GM23248 (cell line): ENCODE results near the gene SS18L1. TPM values are rescaled to one million over a fixed set of nuclear protein-coding genes. Genes with fewer than 3 reads are reported as not detected.

ENCODE experiments used
- DNase-seq: peaks from one replicate; pipeline ENCODE4 v3.0.0-alpha.2; 2015
- H2AFZ ChIP-seq: fragments of 200-600 bp; sonication (generic); 2 replicates; pipeline ENCODE4 v1.6.1; 2016; ENCODE audit warnings: antibody characterized with exemption
- H3F3A ChIP-seq: fragments of 200-600 bp; sonication (generic); 2 replicates; pipeline ENCODE4 v1.6.1; 2016; ENCODE audit warnings: mild to moderate bottlenecking, antibody characterized with exemption, mixed run types; ENCODE audit not compliant: insufficient read depth
- H3K27ac ChIP-seq: fragments of 200-600 bp; sonication (generic); 2 replicates; pipeline ENCODE4 v1.5.1; 2016; ENCODE audit warnings: mild to moderate bottlenecking
- H3K27me3 ChIP-seq: fragments of 200-600 bp; sonication (generic); replicated peaks from 2 replicates; pipeline ENCODE4 v1.6.1; 2016; ENCODE audit warnings: mild to moderate bottlenecking; ENCODE audit not compliant: insufficient read depth
- H3K36me3 ChIP-seq: fragments of 200-600 bp; sonication (generic); 2 replicates; pipeline ENCODE4 v1.6.1; 2016; ENCODE audit warnings: low read depth, mild to moderate bottlenecking
- H3K4me1 ChIP-seq: fragments of 200-600 bp; sonication (generic); 2 replicates; pipeline ENCODE4 v1.6.1; 2016; ENCODE audit warnings: mild to moderate bottlenecking; ENCODE audit not compliant: insufficient read depth
- H3K4me2 ChIP-seq: fragments of 200-600 bp; sonication (generic); one replicate; pipeline ENCODE4 v1.6.1; 2016; ENCODE audit warnings: mild to moderate bottlenecking; ENCODE audit not compliant: unreplicated experiment
- H3K4me3 ChIP-seq: fragments of 200-600 bp; sonication (generic); 2 replicates; pipeline ENCODE4 v1.5.1; 2016; ENCODE audit warnings: mild to moderate bottlenecking
- H3K79me2 ChIP-seq: fragments of 200-600 bp; sonication (generic); 2 replicates; pipeline ENCODE4 v1.6.1; 2016; ENCODE audit warnings: mild to moderate bottlenecking; ENCODE audit not compliant: insufficient read depth
- H3K9ac ChIP-seq: fragments of 200-600 bp; sonication (generic); 2 replicates; pipeline ENCODE4 v1.6.1; 2016; ENCODE audit warnings: mild to moderate bottlenecking
- H3K9me2 ChIP-seq: fragments of 200-600 bp; sonication (generic); 2 replicates; pipeline ENCODE4 v1.6.1; 2016; ENCODE audit warnings: mixed run types, mild to moderate bottlenecking, moderate library complexity; ENCODE audit not compliant: insufficient read depth
- H3K9me3 ChIP-seq: fragments of 200-600 bp; sonication (generic); one replicate; pipeline ENCODE4 v1.6.1; 2017; ENCODE audit warnings: low read depth
- H4K20me1 ChIP-seq: fragments of 200-600 bp; sonication (generic); 2 replicates; pipeline ENCODE4 v1.6.0; 2016; ENCODE audit not compliant: insufficient read depth
- EZH2 ChIP-seq: fragments of 200-600 bp; sonication (generic); IDR thresholded peaks from 2 replicates; pipeline ENCODE4 v1.6.1; 2018; ENCODE audit warnings: antibody characterized with exemption, mild to moderate bottlenecking; ENCODE audit not compliant: insufficient read depth, poor library complexity, severe bottlenecking
- EZH2phosphoT487 ChIP-seq: fragments of 200-600 bp; sonication (generic); IDR thresholded peaks from 2 replicates; pipeline ENCODE4 v1.6.1; 2018; ENCODE audit warnings: antibody characterized with exemption, moderate library complexity, mild to moderate bottlenecking, low read depth; ENCODE audit not compliant: insufficient read depth
- WGBS, 2 experiments: methylation state at CpG; one replicate each; pipeline ENCODE4 v1.1.6; 2015 to 2017; ENCODE audit warnings: low lambda C conversion rate in 2 of 2, low coverage in 1 of 2; ENCODE audit errors: missing lambda C conversion rate in 2 of 2; 5-methylcytosine and 5-hydroxymethylcytosine counted together
- in situ Hi-C: fragments of 300-500 bp; cut with MboI; formaldehyde crosslinking; loops from 2 replicates; pipeline ENCODE4 v1.15.0; 2020
- polyA plus RNA-seq: library from polyadenylated mRNA; unstranded; fragments of >200 nt; fragmentation: Nextera tagmentation; extraction: Ambion mirVana; gene quantifications from 2 replicates; pipeline ENCODE4 v1.2.1, GENCODE V29; 2016
- total RNA-seq: library from RNA; depleted of rRNA; stranded (reverse); fragments of >200 nt; shearing (Covaris generic); gene quantifications from 2 replicates; pipeline ENCODE4 v1.2.3, GENCODE V29; 2014

Gene SS18L1
- total and polyA plus RNA-seq, 2 experiments from 2014 or later, result 2.3 to 8.8 TPM

DNA sequence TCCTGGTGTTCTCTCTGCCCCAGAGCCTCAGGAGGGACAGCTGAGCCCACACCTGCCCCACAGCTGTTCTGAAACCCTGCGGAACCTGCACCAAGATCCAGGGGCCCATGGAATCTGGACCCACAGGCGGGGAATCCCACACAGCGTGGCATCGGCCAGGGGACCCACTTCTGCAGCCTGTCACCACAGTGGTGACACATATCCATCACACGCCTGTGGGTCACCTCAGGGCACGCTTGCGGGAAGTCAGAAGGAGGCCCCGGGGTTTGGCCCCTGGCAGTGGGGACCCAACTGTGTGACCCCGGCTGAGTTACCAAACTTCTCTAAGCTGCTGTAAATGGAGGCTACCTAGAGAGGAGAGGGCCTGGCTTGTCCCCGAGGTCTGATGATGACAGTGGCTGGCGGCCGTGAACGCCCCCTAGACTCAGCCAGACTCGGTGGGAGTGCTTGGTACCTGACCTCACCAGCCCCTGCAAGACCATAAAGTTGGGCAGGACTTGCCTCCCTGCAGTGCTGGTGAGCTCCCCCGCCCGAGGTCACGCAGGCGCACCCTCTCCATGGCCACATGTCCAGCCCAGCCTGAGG lies 78.8 kb downstream of the SS18L1 start:
- no peak overlapping the region for H3K27ac ChIP-seq
- no peak overlapping the region for H3K9ac ChIP-seq
- no peak for DNase-seq
- no peaks in the 10 kb centered on the region for H3K9me3 ChIP-seq
- H3F3A ChIP-seq, result no peaks in the 10 kb centered on the region
- H4K20me1 ChIP-seq, result no peaks in the 10 kb centered on the region
- no peak overlapping the region for H3K4me2 ChIP-seq
- H3K36me3 ChIP-seq, result no peaks in the 10 kb centered on the region
- H3K4me1 ChIP-seq, result no peaks in the 10 kb centered on the region
- no peak overlapping the region for H2AFZ ChIP-seq
- H3K79me2 ChIP-seq, result no peaks in the 10 kb centered on the region
- 69 to 73% methylated on average over 15 to 18 of the region's 18 CpGs for WGBS, 2 experiments
- in situ Hi-C loops, result no loop called here
- H3K27me3 ChIP-seq, result peaks cover 40% of the 10 kb centered on the region
- H3K9me2 ChIP-seq, result no peaks in the 10 kb centered on the region
- no peak overlapping the region for H3K4me3 ChIP-seq
- no peak for TF ChIP-seq EZH2phosphoT487
- no peak for TF ChIP-seq EZH2

DNA sequence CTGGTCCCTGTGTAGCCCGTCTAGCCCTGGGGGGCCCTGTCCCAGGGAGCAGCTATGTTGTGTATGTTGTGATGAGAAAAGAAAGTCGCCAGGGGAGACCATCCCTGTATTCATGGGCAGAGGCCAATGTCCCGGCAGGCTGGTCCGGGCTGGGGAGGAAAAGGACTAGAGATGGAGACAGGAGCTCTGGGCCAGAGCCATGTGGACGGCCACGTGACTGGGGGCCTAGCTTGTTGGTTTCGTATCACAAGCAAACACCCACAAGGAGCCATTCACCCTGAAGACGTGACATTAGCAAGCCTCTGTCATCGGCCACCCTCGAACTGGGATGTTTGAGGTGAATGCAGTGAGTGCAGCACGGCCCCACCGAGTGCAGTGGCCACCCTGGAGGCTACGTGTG lies 79.4 kb downstream of the SS18L1 start:
- Histone ChIP-seq H3K9ac (no peak overlapping the region), H3F3A (no peaks in the 10 kb centered on the region), H4K20me1 (no peaks in the 10 kb centered on the region), H3K79me2 (no peaks in the 10 kb centered on the region), H3K27me3 (peaks cover 37% of the 10 kb centered on the region), H2AFZ (no peak overlapping the region), H3K9me2 (no peaks in the 10 kb centered on the region), H3K4me1 (no peaks in the 10 kb centered on the region), H3K4me3 (no peak overlapping the region), H3K36me3 (no peaks in the 10 kb centered on the region), H3K27ac (no peak overlapping the region), H3K9me3 (no peaks in the 10 kb centered on the region), H3K4me2 (no peak overlapping the region)
- TF ChIP-seq EZH2phosphoT487, result no peak
- TF ChIP-seq EZH2, result no peak
- in situ Hi-C loops, result no loop called here
- DNase-seq, result no peak
- 26 to 27% methylated on average over 13 of the region's 13 CpGs for WGBS, 2 experiments

DNA sequence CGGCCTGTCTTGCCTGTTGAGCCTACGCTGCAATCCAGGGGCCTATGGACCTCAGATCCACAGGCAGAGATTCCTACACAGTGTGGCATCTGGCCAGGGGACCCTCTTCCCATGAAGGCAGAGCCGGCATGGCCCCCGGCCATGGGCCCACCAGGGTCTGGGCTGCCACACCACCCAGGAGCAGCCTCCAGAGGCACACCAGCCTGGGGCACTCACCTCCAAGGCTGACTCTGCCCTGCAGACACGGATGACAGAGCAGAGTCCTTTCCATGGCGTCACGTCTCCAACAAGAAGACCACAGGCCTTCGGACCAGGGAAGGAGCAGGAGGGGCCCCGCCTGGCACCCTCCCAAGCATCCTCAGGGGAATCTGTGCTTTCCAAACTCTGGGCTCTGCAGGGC lies 80.0 kb downstream of the SS18L1 start:
- 63 to 70% methylated on average over 9 of the region's 9 CpGs for WGBS, 2 experiments
- Histone ChIP-seq H3K27ac (no peak overlapping the region), H3K9me2 (no peaks in the 10 kb centered on the region), H3K4me2 (no peak overlapping the region), H3F3A (no peaks in the 10 kb centered on the region), H4K20me1 (no peaks in the 10 kb centered on the region), H3K27me3 (peaks cover 32% of the 10 kb centered on the region), H2AFZ (no peak overlapping the region), H3K9ac (no peak overlapping the region), H3K9me3 (no peaks in the 10 kb centered on the region), H3K79me2 (no peaks in the 10 kb centered on the region), H3K4me1 (no peaks in the 10 kb centered on the region), H3K36me3 (no peaks in the 10 kb centered on the region), H3K4me3 (no peak overlapping the region)
- in situ Hi-C loops, result no loop called here
- no peak for TF ChIP-seq EZH2
- no peak for TF ChIP-seq EZH2phosphoT487
- DNase-seq, result no peak

DNA sequence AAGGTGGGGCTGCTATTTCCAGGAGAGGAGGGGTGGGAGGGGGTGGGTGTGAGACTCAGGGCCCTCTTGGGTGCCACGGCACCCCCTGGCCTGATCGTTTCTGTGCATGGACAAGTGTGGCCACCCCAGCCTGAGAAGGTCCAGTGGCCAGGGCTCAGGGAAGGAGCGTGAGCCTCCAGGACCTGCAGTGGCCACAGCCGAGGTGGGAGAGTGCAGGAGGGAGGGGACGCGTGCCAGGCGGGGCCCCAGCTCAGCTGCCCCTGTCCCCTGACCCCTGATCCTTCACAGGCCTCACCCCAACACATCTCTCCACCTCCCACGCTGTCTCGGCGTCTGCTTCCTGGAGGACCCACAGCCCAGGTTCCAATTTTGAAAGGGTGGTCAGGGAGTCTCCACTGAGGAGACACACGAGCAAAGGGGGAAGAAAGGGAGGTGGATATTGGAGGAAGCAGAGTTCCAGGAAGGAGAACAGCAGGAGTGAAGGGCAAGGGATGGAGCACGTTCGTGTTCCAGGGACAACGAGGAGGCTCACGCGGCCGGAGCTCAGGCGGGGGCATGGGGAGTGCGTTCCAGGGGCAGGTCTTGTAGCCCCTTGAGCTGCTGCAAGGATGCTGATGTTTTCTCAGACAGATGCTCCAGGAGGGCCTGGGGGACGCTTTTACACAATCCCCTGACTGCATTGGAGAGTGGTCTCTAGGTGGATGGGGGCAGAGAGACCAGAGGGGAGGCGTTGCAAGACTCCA lies 80.7 kb downstream of the SS18L1 start:
- Histone ChIP-seq H3K4me3 (no peak overlapping the region), H3K9me2 (no peaks in the 10 kb centered on the region), H3F3A (no peaks in the 10 kb centered on the region), H3K79me2 (no peaks in the 10 kb centered on the region), H3K27me3 (peaks cover 25% of the 10 kb centered on the region), H3K9ac (no peak overlapping the region), H3K27ac (no peak overlapping the region), H3K9me3 (no peaks in the 10 kb centered on the region), H4K20me1 (no peaks in the 10 kb centered on the region), H3K4me2 (no peak overlapping the region), H3K36me3 (no peaks in the 10 kb centered on the region), H3K4me1 (no peaks in the 10 kb centered on the region), H2AFZ (no peak overlapping the region)
- no peak for DNase-seq
- TF ChIP-seq EZH2phosphoT487 (no peak), EZH2 (no peak)
- in situ Hi-C loops, result no loop called here
- 52 to 55% methylated on average over 20 to 21 of the region's 21 CpGs for WGBS, 2 experiments
